ENCODE results near the gene ITGB4. TPM values are rescaled to one million over a fixed set of nuclear protein-coding genes. Genes with fewer than 3 reads are reported as not detected.

Gene ITGB4
- total and polyA plus RNA-seq, 5 experiments from 2014 or later: 0.35 to 2.4 (median 1.5) TPM

DNA sequence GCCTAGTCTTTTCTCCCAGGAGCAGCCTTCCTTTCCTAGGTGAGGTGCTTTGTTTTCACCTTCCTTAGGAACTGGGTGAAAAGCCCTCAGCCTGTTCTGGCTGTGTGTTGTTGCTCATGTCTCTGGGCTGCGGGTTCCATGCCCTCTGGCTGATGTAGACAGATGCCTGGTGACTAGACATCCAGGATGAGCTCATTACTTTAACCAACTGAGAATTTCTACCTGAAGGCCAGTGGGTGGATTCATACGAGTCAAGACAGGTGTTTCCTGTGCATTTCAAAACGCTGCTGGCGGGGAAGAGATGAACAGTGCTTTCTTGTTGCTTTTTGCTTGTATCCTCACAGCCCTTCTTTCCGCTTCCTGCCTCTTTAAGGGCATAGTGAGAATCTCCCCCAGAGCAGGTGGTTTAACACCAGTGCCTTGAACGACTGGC, 31.8 kb upstream of the ITGB4 start:
- peak overlapping the region; percentile 85 to 94 (median 92) for H3K27ac Mint-ChIP-seq
- no peaks in the 10 kb centered on the region for H3K27me3 Mint-ChIP-seq
- POLR2A ChIA-PET: interaction anchor here (0.6 to 2.4 kb wide), 3 partner anchors 20 to 64 kb away, joined by 3 to 13 read pairs (median 9); partner anchors contain the start of genes RECQL5 and SAP30BP
- H3K9me3 Mint-ChIP-seq: no peaks in the 10 kb centered on the region
- peaks cover 0 to 46% (median 4%) of the 10 kb centered on the region in 3 donors for H3K36me3 Mint-ChIP-seq
- ATAC-seq (peak; percentile 93 to 96), DNase-seq (peak; percentile 16 to 82 (median 64))
- H3K4me1 Mint-ChIP-seq: peaks cover 22 to 75% (median 55%) of the 10 kb centered on the region in 4 donors
- peak overlapping the region; percentile 29 to 75 (median 68) for H3K4me3 Mint-ChIP-seq

DNA sequence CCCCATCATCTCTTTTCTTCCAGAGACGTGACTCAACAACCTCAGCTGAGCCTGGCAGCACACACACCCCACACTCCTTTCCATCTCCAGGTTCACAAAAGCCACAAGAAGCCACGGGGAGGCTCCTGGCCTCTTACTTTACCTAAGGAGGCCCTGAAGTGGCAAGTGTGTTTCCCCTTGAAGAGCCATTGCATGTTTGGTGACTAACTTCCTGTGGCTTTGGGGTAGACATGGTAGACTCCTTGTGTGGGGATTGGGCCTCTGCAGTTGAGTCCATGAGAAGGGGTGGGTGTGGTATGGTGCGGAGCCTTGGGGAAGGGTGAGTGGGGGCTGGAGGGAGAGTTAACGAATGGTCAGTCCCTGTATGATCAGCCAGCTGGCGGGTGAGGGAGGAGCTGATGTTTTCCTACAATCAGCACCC, 29.9 kb upstream of the ITGB4 start:
- DNase-seq (no peak), ATAC-seq (no peak)
- peak overlapping the region in 1 of 10 donors; percentile 46 for H3K4me3 Mint-ChIP-seq
- peaks cover 0 to 49% (median 9%) of the 10 kb centered on the region in 3 donors for H3K36me3 Mint-ChIP-seq
- peak overlapping the region in 5 of 10 donors; percentile 28 to 79 (median 68) for H3K27ac Mint-ChIP-seq
- no peaks in the 10 kb centered on the region for H3K9me3 Mint-ChIP-seq
- POLR2A ChIA-PET: interaction anchor here (0.5 kb wide), 1 partner anchor 78 kb away, joined by 3 read pairs; no protein-coding TSS in a partner anchor
- H3K27me3 Mint-ChIP-seq: no peaks in the 10 kb centered on the region
- H3K4me1 Mint-ChIP-seq: peaks cover 19 to 59% (median 53%) of the 10 kb centered on the region in 4 donors

DNA sequence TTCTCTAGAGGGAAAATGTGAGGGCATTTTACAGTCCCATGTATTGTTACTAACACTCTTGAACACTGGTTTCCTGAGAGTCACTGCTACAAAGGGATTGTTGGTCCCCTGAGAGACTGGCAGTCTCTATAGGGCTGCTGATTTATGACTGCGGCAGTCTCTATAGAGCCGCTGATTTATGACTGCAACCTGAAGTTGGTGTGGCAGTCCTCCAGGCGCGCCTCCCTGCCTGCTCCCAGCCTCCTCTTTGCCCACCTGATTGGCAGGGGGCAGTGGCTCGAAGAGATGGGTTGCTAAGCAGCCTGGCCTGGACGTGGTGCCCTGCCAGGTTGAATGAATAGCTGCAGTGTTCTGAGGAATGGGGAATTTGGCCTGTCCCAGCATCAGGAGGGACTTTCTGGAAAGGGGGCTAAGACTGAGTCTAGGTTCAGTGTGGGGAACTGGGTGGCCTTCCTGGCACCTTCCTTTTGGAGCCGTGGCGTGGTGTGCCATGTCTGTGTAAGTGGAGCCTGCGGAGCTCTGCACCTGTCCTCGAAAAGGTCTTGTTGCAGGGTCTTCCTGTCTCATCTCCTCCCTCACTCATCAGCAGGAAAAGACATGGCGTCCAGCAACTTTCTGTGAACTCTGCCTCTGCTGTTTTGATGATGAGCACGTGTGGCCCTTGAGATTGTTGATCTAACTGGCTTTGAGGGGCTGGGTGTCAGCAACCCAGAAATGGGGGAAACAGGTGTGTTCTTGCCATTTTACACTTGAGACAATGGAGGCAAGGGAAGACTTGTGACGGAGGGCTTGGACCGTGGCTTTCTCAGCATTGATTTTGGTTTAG, 29.2 kb upstream of the ITGB4 start:
- POLR2A ChIA-PET: interaction anchor here (0.5 kb wide), 1 partner anchor 78 kb away, joined by 3 read pairs; no protein-coding TSS in a partner anchor
- Mint-ChIP-seq H3K4me1 (peaks cover 19 to 54% (median 50%) of the 10 kb centered on the region in 4 donors), H3K4me3 (no peak overlapping the region), H3K27ac (peak overlapping the region in 7 of 10 donors; percentile 36 to 79 (median 61)), H3K36me3 (peaks cover 0 to 49% (median 9%) of the 10 kb centered on the region in 3 donors), H3K27me3 (no peaks in the 10 kb centered on the region), H3K9me3 (no peaks in the 10 kb centered on the region)
- ATAC-seq: no peak
- DNase-seq: no peak

- H3K27ac Mint-ChIP-seq: peak overlapping the region in 1 of 10 donors; percentile 7
- DNase-seq (no peak), ATAC-seq (no peak)
- H3K9me3 Mint-ChIP-seq: no peaks in the 10 kb centered on the region
- peaks cover 0 to 51% (median 9%) of the 10 kb centered on the region in 3 donors for H3K36me3 Mint-ChIP-seq
- POLR2A ChIA-PET: no interaction called here
- H3K4me3 Mint-ChIP-seq: no peak overlapping the region
- no peaks in the 10 kb centered on the region for H3K27me3 Mint-ChIP-seq
- peaks cover 17 to 47% (median 43%) of the 10 kb centered on the region in 4 donors for H3K4me1 Mint-ChIP-seq
Measured at GRCh38 chr17:75692976-75693375, 28.3 kb upstream of the ITGB4 start.

DNA sequence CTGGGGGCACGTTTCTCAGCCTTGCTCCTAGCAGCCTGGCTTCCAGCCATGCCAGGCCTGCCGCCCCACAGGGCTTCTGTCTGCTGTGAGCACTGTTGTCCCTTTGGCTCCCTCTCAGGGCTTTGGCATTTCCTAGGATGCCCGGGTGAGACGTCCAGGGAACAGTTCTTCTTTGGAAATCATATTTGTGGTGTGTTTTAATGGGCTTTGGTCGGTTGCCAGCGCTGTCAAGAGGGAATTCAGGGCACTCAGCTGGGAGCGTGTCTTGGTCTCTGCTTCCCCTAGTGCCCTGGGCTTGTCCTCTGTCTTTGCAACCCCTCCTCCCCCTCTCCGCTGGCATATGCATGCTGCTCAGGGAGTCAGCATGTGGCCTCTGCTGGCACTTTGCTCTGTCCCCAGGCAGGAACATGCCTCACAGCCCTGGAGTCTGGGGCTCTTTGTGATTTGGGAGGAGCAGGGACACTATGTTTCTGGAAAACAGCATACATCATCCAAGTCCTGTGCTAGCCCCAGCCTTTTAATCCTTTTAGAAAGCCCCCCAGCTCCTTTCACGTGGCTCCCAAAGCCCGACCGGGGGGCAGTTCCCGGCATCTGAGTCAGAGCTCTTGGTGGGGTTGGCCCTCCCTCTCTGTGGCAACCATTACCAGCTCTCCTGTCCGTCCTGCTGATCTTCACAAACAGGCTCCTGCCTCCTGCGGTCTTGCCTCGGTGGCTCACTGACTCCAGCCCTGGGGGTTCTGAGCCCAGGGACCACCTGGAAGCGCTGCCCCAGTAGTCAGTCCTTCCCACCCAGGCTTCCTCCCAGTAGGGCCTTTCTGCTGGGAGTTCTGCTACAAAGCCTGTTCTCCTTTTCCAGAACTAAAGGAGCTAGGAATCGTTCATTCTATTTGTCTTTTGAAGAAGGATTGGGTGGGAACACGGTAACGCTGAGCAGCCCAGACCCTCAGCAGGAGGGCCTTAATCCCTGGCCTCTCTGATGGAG, 27.5 kb upstream of the ITGB4 start:
- Mint-ChIP-seq H3K9me3 (no peaks in the 10 kb centered on the region), H3K36me3 (peaks cover 0 to 52% (median 9%) of the 10 kb centered on the region in 3 donors), H3K4me1 (peaks cover 14 to 39% (median 36%) of the 10 kb centered on the region in 4 donors), H3K4me3 (no peak overlapping the region), H3K27me3 (no peaks in the 10 kb centered on the region), H3K27ac (peak overlapping the region in 2 of 10 donors; percentile 11 to 19)
- DNase-seq (no peak), ATAC-seq (no peak)
- POLR2A ChIA-PET: no interaction called here

DNA sequence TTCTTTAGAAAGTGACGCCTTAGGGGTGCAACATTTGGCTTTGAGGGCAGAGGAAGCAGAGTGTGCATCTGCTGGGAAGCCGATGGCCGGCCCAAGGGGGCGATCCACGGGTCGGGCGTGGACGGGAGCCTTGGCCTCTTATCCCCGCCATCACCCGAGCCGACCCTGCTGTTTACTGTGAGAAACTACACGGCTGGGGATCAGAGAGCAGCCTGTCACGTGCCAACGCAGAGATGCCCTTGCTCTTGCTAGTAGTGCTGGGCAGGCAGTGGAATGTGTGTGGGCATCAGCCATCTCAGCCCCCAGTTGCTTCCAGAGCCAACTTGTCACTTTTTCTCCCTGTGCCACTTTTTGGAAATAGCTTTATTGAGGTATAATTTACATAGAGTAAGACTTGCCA, 26.7 kb upstream of the ITGB4 start:
- ATAC-seq: no peak
- POLR2A ChIA-PET: no interaction called here
- Mint-ChIP-seq H3K9me3 (no peaks in the 10 kb centered on the region), H3K27me3 (no peaks in the 10 kb centered on the region), H3K4me3 (no peak overlapping the region), H3K27ac (peak overlapping the region in 3 of 10 donors; percentile 11 to 66 (median 19)), H3K36me3 (peaks cover 0 to 56% (median 9%) of the 10 kb centered on the region in 3 donors), H3K4me1 (peaks cover 10 to 32% (median 29%) of the 10 kb centered on the region in 4 donors)
- no peak for DNase-seq

DNA sequence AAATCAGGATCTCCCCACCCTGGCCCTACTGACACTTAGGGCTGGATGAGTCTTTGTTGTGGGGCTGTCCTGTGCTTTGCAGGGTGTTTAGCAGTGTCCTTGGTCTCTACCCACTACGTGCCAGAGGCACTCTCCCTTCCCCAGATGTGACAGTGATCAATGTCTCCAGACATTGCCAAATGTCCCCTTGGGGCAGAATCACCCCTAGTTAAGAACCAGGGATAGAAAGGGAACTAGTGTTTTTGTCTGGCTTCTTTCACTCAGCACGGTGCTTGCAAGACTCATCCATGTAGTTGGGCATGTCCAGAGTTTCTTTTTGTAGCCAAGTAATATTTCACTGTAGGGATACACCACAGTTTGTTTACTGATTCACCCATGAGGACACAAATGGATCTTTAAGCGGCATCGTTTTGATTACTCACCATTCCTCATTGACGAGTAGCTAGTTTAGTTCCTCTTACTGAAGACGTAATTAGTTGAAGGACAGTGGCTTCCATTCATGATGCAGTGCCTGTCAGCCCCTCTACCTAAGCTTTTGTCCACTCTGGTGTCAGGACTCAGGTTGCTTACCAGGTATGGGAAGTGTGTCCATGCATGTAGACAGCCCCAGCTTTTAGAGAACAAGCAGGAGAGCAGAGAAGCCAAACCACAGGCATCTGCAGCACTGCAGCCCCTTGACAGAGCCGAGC, 26.0 kb upstream of the ITGB4 start:
- Mint-ChIP-seq H3K9me3 (no peaks in the 10 kb centered on the region), H3K4me3 (no peak overlapping the region), H3K36me3 (peaks cover 0 to 64% (median 9%) of the 10 kb centered on the region in 3 donors), H3K4me1 (peaks cover 7 to 26% (median 22%) of the 10 kb centered on the region in 4 donors), H3K27me3 (no peaks in the 10 kb centered on the region), H3K27ac (peak overlapping the region in 1 of 10 donors; percentile 66)
- DNase-seq: no peak
- POLR2A ChIA-PET: no interaction called here
- ATAC-seq: no peak

DNA sequence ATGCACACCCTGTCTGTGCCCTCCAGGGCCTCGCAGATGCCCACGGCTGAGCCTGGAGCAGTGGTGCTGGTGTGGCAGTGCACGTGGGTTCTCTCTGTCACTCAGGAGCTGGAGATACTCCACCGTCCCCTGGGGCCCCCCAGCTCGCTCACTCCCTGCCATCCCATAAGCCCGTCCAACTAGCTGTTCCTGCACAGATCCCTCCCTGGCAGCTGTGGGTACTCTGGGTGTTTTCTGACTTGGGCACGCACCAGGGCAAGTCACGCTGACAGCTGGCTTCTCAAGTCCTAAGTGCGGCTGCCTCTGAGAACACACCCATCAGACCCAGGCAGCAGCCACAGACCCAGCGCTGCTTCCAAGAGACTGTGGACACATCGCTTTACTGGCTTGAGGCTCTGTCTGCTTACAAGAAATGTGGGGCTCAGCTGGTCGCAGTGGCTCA, 25.4 kb upstream of the ITGB4 start:
- Mint-ChIP-seq H3K27ac (no peak overlapping the region), H3K4me1 (peaks cover 7 to 22% (median 17%) of the 10 kb centered on the region in 4 donors), H3K9me3 (no peaks in the 10 kb centered on the region), H3K4me3 (no peak overlapping the region), H3K36me3 (peaks cover 0 to 69% (median 11%) of the 10 kb centered on the region in 3 donors), H3K27me3 (no peaks in the 10 kb centered on the region)
- ATAC-seq (no peak), DNase-seq (no peak)
- POLR2A ChIA-PET: no interaction called here

- ATAC-seq (no peak), DNase-seq (no peak)
- no peaks in the 10 kb centered on the region for H3K27me3 Mint-ChIP-seq
- POLR2A ChIA-PET: interaction anchor here (0.5 to 1.0 kb wide), 2 partner anchors 40 to 53 kb away, joined by 3 read pairs; no protein-coding TSS in a partner anchor
- peak overlapping the region in 3 of 10 donors; percentile 51 to 62 (median 60) for H3K27ac Mint-ChIP-seq
- H3K4me3 Mint-ChIP-seq: peak overlapping the region in 1 of 10 donors; percentile 14
- H3K9me3 Mint-ChIP-seq: no peaks in the 10 kb centered on the region
- H3K36me3 Mint-ChIP-seq: peaks cover 0 to 76% (median 16%) of the 10 kb centered on the region in 3 donors
- H3K4me1 Mint-ChIP-seq: peaks cover 0 to 4% (median 3%) of the 10 kb centered on the region in 4 donors
Measured at GRCh38 chr17:75697651-75698291, 23.5 kb upstream of the ITGB4 start.

- H3K9me3 Mint-ChIP-seq: no peaks in the 10 kb centered on the region
- DNase-seq: no peak
- no peak overlapping the region for H3K27ac Mint-ChIP-seq
- POLR2A ChIA-PET: no interaction called here
- H3K4me1 Mint-ChIP-seq: peaks cover 0 to 4% (median 2%) of the 10 kb centered on the region in 4 donors
- no peak overlapping the region for H3K4me3 Mint-ChIP-seq
- ATAC-seq: no peak
- no peaks in the 10 kb centered on the region for H3K27me3 Mint-ChIP-seq
- H3K36me3 Mint-ChIP-seq: peaks cover 0 to 74% (median 18%) of the 10 kb centered on the region in 3 donors
Measured at GRCh38 chr17:75698659-75699058, 22.6 kb upstream of the ITGB4 start.

GRCh38 chr17:75701288-75701687, 20.0 kb upstream of the ITGB4 start:
- H3K4me3 Mint-ChIP-seq: no peak overlapping the region
- no peaks in the 10 kb centered on the region for H3K9me3 Mint-ChIP-seq
- no peak for DNase-seq
- POLR2A ChIA-PET: no interaction called here
- ATAC-seq: no peak
- peak overlapping the region in 1 of 10 donors; percentile 6 for H3K27ac Mint-ChIP-seq
- H3K4me1 Mint-ChIP-seq: peaks cover 0 to 2% (median 0%) of the 10 kb centered on the region in 4 donors
- no peaks in the 10 kb centered on the region for H3K27me3 Mint-ChIP-seq
- H3K36me3 Mint-ChIP-seq: peaks cover 0 to 71% (median 16%) of the 10 kb centered on the region in 3 donors

Data from naive thymus-derived CD8-positive, alpha-beta T cell (primary cell).